ENCODE measurements around the gene ANXA2. TPM values are rescaled to one million over a fixed set of nuclear protein-coding genes. Genes with fewer than 3 reads are reported as not detected.

Gene ANXA2
- total and polyA plus RNA-seq, 2 experiments from 2014 or later: 4,692 to 6,052 TPM

- Histone ChIP-seq H3K27me3 (replicated peaks; ENCODE audit: insufficient read depth) (peaks cover 11% of the 10 kb centered on the region; the same call in 1 of the 2 replicates), H3K4me1 (ENCODE audit: insufficient read depth) (no peaks in the 10 kb centered on the region), H3F3A (ENCODE audit: insufficient read depth) (no peaks in the 10 kb centered on the region), H3K36me3 (ENCODE audit: low read depth) (no peaks in the 10 kb centered on the region), H3K9me3 (ENCODE audit: low read depth) (no peaks in the 10 kb centered on the region), H3K27ac (no peak overlapping the region), H3K9me2 (ENCODE audit: insufficient read depth) (no peaks in the 10 kb centered on the region), H3K9ac (no peak overlapping the region), H2AFZ (no peak overlapping the region), H3K4me3 (no peak overlapping the region), H3K79me2 (ENCODE audit: insufficient read depth) (no peaks in the 10 kb centered on the region), H4K20me1 (ENCODE audit: insufficient read depth) (no peaks in the 10 kb centered on the region), H3K4me2 (ENCODE audit: unreplicated experiment) (no peak overlapping the region)
- in situ Hi-C loops (cut with MboI): no loop called here
- WGBS, 2 experiments (ENCODE audit: low coverage in 1 of 2, low lambda C conversion rate in 2 of 2, missing lambda C conversion rate in 2 of 2): 3 to 5% methylated on average over 18 of the region's 18 CpGs
- DNase-seq: peak; percentile 65
- TF ChIP-seq EZH2 (IDR thresholded peaks at IDR 0.05; ENCODE audit: insufficient read depth, poor library complexity, severe bottlenecking): no peak
- TF ChIP-seq EZH2phosphoT487 (IDR thresholded peaks at IDR 0.05; ENCODE audit: insufficient read depth, low read depth): no peak
These were observed 98.2 kb downstream of the ANXA2 start for GRCh38 chr15:60299452-60300047.

Small RNAs within 50 kb of the gene (small RNA-seq; reads per million reads assigned to genes)
- gene AC087385.3 (ENCODE audit: low read depth, low replicate concordance): not detected

Other genes starting within 250 kb of the ANXA2 start
- gene ICE2, start 81.2 kb upstream of the ANXA2 start, total RNA-seq (2014; rRNA removed; shearing (Covaris generic)): 21.6 and 43.4 TPM in 2 replicates
- gene ICE2, start 81.2 kb upstream of the ANXA2 start, polyA plus RNA-seq (2016; fragmentation: Nextera tagmentation; extraction: Ambion mirVana): 21.3 and 25.5 TPM in 2 replicates

Data from GM23248 (cell line).